Measurements from ENCODE around the gene AFF3. TPM values are rescaled to one million over a fixed set of nuclear protein-coding genes. Genes with fewer than 3 reads are reported as not detected.

Gene AFF3
- total RNA-seq, 3 donors from 2014 or later, result 4.2 to 56.6 (median 5.2) TPM

- ATAC-seq, result no peak
- Histone ChIP-seq H3K9me3 (no peaks in the 10 kb centered on the region), H3K36me3 (ENCODE audit: low read depth) (no peaks in the 10 kb centered on the region), H3K4me1 (ENCODE audit: low read depth) (no peaks in the 10 kb centered on the region), H3K4me3 (no peak overlapping the region)
- intact Hi-C loops (cut with DNase I, micrococcal nuclease), result no loop called here
- no peak for DNase-seq
- TF ChIP-seq, protein P1, sequence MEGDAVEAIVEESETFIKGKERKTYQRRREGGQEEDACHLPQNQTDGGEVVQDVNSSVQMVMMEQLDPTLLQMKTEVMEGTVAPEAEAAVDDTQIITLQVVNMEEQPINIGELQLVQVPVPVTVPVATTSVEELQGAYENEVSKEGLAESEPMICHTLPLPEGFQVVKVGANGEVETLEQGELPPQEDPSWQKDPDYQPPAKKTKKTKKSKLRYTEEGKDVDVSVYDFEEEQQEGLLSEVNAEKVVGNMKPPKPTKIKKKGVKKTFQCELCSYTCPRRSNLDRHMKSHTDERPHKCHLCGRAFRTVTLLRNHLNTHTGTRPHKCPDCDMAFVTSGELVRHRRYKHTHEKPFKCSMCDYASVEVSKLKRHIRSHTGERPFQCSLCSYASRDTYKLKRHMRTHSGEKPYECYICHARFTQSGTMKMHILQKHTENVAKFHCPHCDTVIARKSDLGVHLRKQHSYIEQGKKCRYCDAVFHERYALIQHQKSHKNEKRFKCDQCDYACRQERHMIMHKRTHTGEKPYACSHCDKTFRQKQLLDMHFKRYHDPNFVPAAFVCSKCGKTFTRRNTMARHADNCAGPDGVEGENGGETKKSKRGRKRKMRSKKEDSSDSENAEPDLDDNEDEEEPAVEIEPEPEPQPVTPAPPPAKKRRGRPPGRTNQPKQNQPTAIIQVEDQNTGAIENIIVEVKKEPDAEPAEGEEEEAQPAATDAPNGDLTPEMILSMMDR (IDR thresholded peaks at IDR 0.05), result no peak
Measured at GRCh38 chr2:99861376-99861760, 281.0 kb downstream of the AFF3 start.

GRCh38 chr2:99860720-99861375 lies 281.5 kb downstream of the AFF3 start:
- intact Hi-C loops (cut with DNase I, micrococcal nuclease), result no loop called here
- Histone ChIP-seq H3K4me3 (no peak overlapping the region), H3K4me1 (ENCODE audit: low read depth) (no peaks in the 10 kb centered on the region), H3K9me3 (no peaks in the 10 kb centered on the region), H3K36me3 (ENCODE audit: low read depth) (no peaks in the 10 kb centered on the region)
- ATAC-seq, result no peak
- no peak for DNase-seq
- TF ChIP-seq, protein P1 (IDR thresholded peaks at IDR 0.05), result no peak

DNA sequence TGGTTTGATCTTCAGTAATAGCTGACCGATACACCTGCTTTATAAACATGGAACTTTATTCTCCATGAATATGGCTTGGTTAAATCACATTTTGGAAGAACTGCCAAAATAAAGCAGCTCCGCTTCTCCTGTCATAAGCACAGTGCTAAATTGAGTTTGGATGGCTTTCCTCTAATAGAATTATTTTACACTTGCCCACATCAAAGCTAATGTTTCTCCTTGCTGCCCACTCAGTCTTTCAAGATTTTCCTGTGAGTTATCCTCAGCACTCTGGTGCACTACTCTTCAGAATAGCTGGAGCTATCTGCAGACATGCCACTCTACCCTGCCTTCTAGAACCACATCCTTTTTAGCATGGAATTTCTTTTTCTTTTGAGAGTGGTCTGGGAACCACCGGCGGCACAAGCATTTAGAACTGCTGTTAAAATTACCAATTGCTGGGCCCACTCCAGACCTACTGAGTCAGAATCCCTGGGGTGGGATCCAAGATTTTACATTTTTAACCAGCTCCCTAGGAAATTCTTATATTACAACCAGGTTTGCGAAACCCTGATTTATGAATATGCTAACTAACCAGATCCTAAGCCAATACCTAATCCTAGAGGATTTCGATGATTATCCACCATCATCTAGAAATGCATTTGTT lies 283.3 kb downstream of the AFF3 start:
- DNase-seq (no peak), ATAC-seq (no peak)
- H3K4me3 ChIP-seq, result no peak overlapping the region
- TF ChIP-seq, protein P1 (IDR thresholded peaks at IDR 0.05), result no peak
- H3K9me3 ChIP-seq, result no peaks in the 10 kb centered on the region
- H3K36me3 ChIP-seq (ENCODE audit: low read depth), result no peaks in the 10 kb centered on the region
- no peaks in the 10 kb centered on the region for H3K4me1 ChIP-seq (ENCODE audit: low read depth)
- intact Hi-C loops (cut with DNase I, micrococcal nuclease), result no loop called here

- intact Hi-C loops (cut with DNase I, micrococcal nuclease), result no loop called here
- DNase-seq (no peak), ATAC-seq (no peak)
- Histone ChIP-seq H3K4me1 (ENCODE audit: low read depth) (no peaks in the 10 kb centered on the region), H3K9me3 (no peaks in the 10 kb centered on the region), H3K36me3 (ENCODE audit: low read depth) (no peaks in the 10 kb centered on the region), H3K4me3 (no peak overlapping the region)
- TF ChIP-seq, protein P1 (IDR thresholded peaks at IDR 0.05), result no peak
Measured at GRCh38 chr2:99857867-99858444, 284.4 kb downstream of the AFF3 start.

- intact Hi-C loops (cut with DNase I, micrococcal nuclease), result no loop called here
- TF ChIP-seq, protein P1 (IDR thresholded peaks at IDR 0.05), result no peak
- Histone ChIP-seq H3K9me3 (no peaks in the 10 kb centered on the region), H3K4me3 (no peak overlapping the region), H3K36me3 (ENCODE audit: low read depth) (no peaks in the 10 kb centered on the region), H3K4me1 (ENCODE audit: low read depth) (no peaks in the 10 kb centered on the region)
- no peak for ATAC-seq
- DNase-seq, result no peak
Measured at GRCh38 chr2:99857372-99857771, 285.0 kb downstream of the AFF3 start.
